Nephron (organoid): ENCODE results near the gene OR4D9.
"Not testable (repeated sequence)": the region's sequence is repeated elsewhere in the genome, so short reads cannot be mapped to it uniquely, and the experiment has no call there.

Experiments
- H3K27ac Mint-ChIP-seq, 3 experiments: 2 replicates each; pipeline ENCODE4 v1.8.0; 2020; ENCODE audit warnings: mixed read lengths in 3 of 3, mild to moderate bottlenecking in 2 of 3, moderate library complexity in 1 of 3
- H3K27me3 Mint-ChIP-seq: 2 replicates; pipeline ENCODE4 v1.8.0; 2021; ENCODE audit warnings: low read depth, mild to moderate bottlenecking, moderate library complexity, mixed read lengths
- H3K36me3 Mint-ChIP-seq: 2 replicates; pipeline ENCODE4 v1.8.0; 2020; ENCODE audit warnings: low read depth, mixed read lengths
- H3K4me1 Mint-ChIP-seq: 2 replicates; pipeline ENCODE4 v1.8.0; 2020; ENCODE audit warnings: mixed read lengths
- H3K4me3 Mint-ChIP-seq, 3 experiments: 2 replicates each; pipeline ENCODE4 v1.8.0; 2020; ENCODE audit warnings: mild to moderate bottlenecking in 3 of 3, mixed read lengths in 3 of 3, moderate library complexity in 2 of 3
- H3K9me3 Mint-ChIP-seq: 2 replicates; pipeline ENCODE4 v1.8.0; 2020; ENCODE audit warnings: mixed read lengths
- CTCF ChIP-seq, 3 experiments: fragments of 200-600 bp; sonication (generic); IDR thresholded peaks; one replicate each; pipeline ENCODE4 v1.5.0; 2021; ENCODE audit warnings: antibody characterized with exemption in 3 of 3; ENCODE audit not compliant: unreplicated experiment in 3 of 3

Gene OR4D9

GRCh38 chr11:59528711-59529110 lies 17.4 kb downstream of the OR4D9 start:
- Mint-ChIP-seq H3K4me3 (no peak overlapping the region), H3K4me1 (peaks cover 11% of the 10 kb centered on the region)
- no peak for TF ChIP-seq CTCF (IDR thresholded peaks at IDR 0.05; ENCODE audit: unreplicated experiment in 3 of 3)

GRCh38 chr11:59532620-59533019 lies 21.3 kb downstream of the OR4D9 start:
- TF ChIP-seq CTCF (IDR thresholded peaks at IDR 0.05; ENCODE audit: unreplicated experiment in 3 of 3): no peak
- Mint-ChIP-seq H3K9me3 (no peaks in the 10 kb centered on the region), H3K4me1 (peaks cover 18% of the 10 kb centered on the region), H3K27me3 (peaks cover 4% of the 10 kb centered on the region), H3K4me3 (no peak overlapping the region), H3K27ac (no peak overlapping the region), H3K36me3 (no peaks in the 10 kb centered on the region)

More at GRCh38 chr11:59528711-59529110, 17.4 kb downstream of the OR4D9 start:
- Mint-ChIP-seq H3K9me3 (no peaks in the 10 kb centered on the region), H3K36me3 (no peaks in the 10 kb centered on the region), H3K27me3 (peaks cover 4% of the 10 kb centered on the region), H3K27ac (peak overlapping the region in 2 of 3 experiments; percentile 2 to 17)

DNA sequence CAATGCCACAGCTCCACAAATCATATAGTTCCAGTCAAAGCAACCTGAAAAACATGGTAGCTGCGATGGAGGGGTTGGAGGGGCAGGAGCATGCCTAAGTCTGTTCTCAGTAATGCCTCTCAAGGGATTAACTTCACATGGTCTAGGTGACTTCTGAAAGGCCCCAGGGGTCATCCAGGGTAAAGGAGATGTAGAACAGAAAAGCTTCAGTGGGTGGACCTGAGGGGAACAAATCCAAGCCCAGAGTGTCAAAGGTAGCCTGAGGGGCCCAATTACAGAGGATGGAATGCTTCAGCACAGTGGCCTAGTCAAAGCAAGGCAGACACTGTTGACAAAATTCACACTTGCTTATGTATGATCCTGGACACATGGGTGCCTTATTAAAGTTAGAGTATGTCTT lies 23.3 kb downstream of the OR4D9 start:
- no peak overlapping the region for H3K4me3 Mint-ChIP-seq
- peaks cover 11% of the 10 kb centered on the region for H3K4me1 Mint-ChIP-seq
- H3K9me3 Mint-ChIP-seq: no peaks in the 10 kb centered on the region
- TF ChIP-seq CTCF (IDR thresholded peaks at IDR 0.05; ENCODE audit: unreplicated experiment in 3 of 3): no peak
- H3K27me3 Mint-ChIP-seq: peaks cover 4% of the 10 kb centered on the region
- H3K27ac Mint-ChIP-seq: no peak overlapping the region
- H3K36me3 Mint-ChIP-seq: no peaks in the 10 kb centered on the region

GRCh38 chr11:59542142-59542810 lies 30.9 kb downstream of the OR4D9 start:
- TF ChIP-seq CTCF (IDR thresholded peaks at IDR 0.05; ENCODE audit: unreplicated experiment in 3 of 3): no peak
- H3K27ac Mint-ChIP-seq: peak overlapping the region; percentile 16 to 83 (median 41)
- H3K4me1 Mint-ChIP-seq: peaks cover 13% of the 10 kb centered on the region
- no peaks in the 10 kb centered on the region for H3K27me3 Mint-ChIP-seq
- peak overlapping the region in 1 of 3 experiments; percentile 10 for H3K4me3 Mint-ChIP-seq
- H3K36me3 Mint-ChIP-seq: no peaks in the 10 kb centered on the region
- H3K9me3 Mint-ChIP-seq: no peaks in the 10 kb centered on the region

DNA sequence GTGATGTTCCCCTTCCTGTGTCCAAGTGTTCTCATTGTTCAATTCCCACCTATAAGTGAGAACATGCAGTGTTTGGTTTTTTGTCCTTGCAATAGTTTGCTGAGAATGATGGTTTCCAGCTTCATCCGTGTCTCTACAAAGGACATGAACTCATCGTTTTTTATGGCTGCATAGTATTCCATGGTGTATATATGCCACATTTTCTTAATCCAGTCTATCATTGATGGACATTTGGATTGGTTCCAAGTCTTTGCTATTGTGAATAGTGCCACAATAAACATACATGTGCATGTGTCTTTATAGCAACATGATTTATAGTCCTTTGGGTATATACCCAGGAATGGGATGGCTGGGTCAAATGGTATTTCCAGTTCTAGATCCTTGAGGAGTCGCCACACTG lies 32.4 kb downstream of the OR4D9 start:
- not testable (repeated sequence) for H3K27ac Mint-ChIP-seq, H3K4me3 Mint-ChIP-seq, H3K4me1 Mint-ChIP-seq, H3K27me3 Mint-ChIP-seq, H3K9me3 Mint-ChIP-seq, H3K36me3 Mint-ChIP-seq

GRCh38 chr11:59544869-59545178 lies 33.5 kb downstream of the OR4D9 start:
- H3K27me3 Mint-ChIP-seq: no peaks in the 10 kb centered on the region
- peaks cover 17% of the 10 kb centered on the region for H3K4me1 Mint-ChIP-seq
- no peaks in the 10 kb centered on the region for H3K36me3 Mint-ChIP-seq
- H3K27ac Mint-ChIP-seq: no peak overlapping the region
- H3K4me3 Mint-ChIP-seq: no peak overlapping the region
- TF ChIP-seq CTCF (IDR thresholded peaks at IDR 0.05; ENCODE audit: unreplicated experiment in 3 of 3): no peak
- no peaks in the 10 kb centered on the region for H3K9me3 Mint-ChIP-seq
